Activated CD8-positive, alpha-beta memory T cell treated with anti-CD3 and anti-CD28 coated beads for 48 hours (primary cell): ENCODE results near the gene METTL17.
"Not testable (repeated sequence)": the region's sequence is repeated elsewhere in the genome, so short reads cannot be mapped to it uniquely, and the experiment has no call there.

Source experiments
- DNase-seq, 3 experiments: peaks; one replicate each; pipeline ENCODE4 v3.0.0-alpha.2; 2020; ENCODE audit warnings: low read depth in 2 of 3, low spot score in 2 of 3

Gene METTL17

GRCh38 chr14:20989787-20990600 is at the start of gene METTL17:
Gene METTL17, plus strand, starts transcription at chr14:20989980. Its CDS starts 23 bp downstream, at chr14:20990003.
- DNase-seq = peak; percentile 66 to 75 (median 70)

GRCh38 chr14:20945146-20945545 is 44.6 kb upstream of the METTL17 start:
- DNase-seq = not testable (repeated sequence)

GRCh38 chr14:20946707-20947106 is 43.1 kb upstream of the METTL17 start:
- not testable (repeated sequence) for DNase-seq

GRCh38 chr14:20954736-20955537 is 34.8 kb upstream of the METTL17 start, which contains the start of gene RNASE2:
Gene RNASE2, plus strand, starts transcription at chr14:20955487. Its CDS starts 285 bp downstream, at chr14:20955772.
- not testable (repeated sequence) for DNase-seq

GRCh38 chr14:20955538-20955873 is 34.3 kb upstream of the METTL17 start:
- DNase-seq = not testable (repeated sequence)

- no peak for DNase-seq
Measured at GRCh38 chr14:20956376-20956976, 33.3 kb upstream of the METTL17 start.

GRCh38 chr14:20958946-20959345 is 30.8 kb upstream of the METTL17 start:
- DNase-seq = not testable (repeated sequence)

GRCh38 chr14:20969336-20969735 is 20.4 kb upstream of the METTL17 start:
- DNase-seq = no peak

- no peak for DNase-seq
Measured at GRCh38 chr14:20970647-20970982, 19.2 kb upstream of the METTL17 start.

- DNase-seq = peak; percentile 59 to 67 (median 66)
Measured at GRCh38 chr14:20970983-20971704, 18.6 kb upstream of the METTL17 start.

GRCh38 chr14:20971705-20972021 is 18.1 kb upstream of the METTL17 start:
- no peak for DNase-seq

- DNase-seq = no peak
Measured at GRCh38 chr14:20973501-20973900, 16.3 kb upstream of the METTL17 start.

GRCh38 chr14:20976291-20976690 is 13.5 kb upstream of the METTL17 start:
- no peak for DNase-seq

GRCh38 chr14:20978687-20979086 is 11.1 kb upstream of the METTL17 start:
- no peak for DNase-seq

- no peak for DNase-seq
Measured at GRCh38 chr14:20980906-20981305, 8.9 kb upstream of the METTL17 start.

- DNase-seq = no peak
Measured at GRCh38 chr14:20982646-20983369, 7.0 kb upstream of the METTL17 start.

- not testable (repeated sequence) for DNase-seq
Measured at GRCh38 chr14:20985650-20986049, 4.1 kb upstream of the METTL17 start.

- DNase-seq = no peak
Measured at GRCh38 chr14:20986811-20987210, 3.0 kb upstream of the METTL17 start.

GRCh38 chr14:20988717-20989470 is 886 bp upstream of the METTL17 start:
- no peak for DNase-seq

- no peak for DNase-seq
Measured at GRCh38 chr14:20989471-20989786, 351 bp upstream of the METTL17 start.
